ENCODE measurements around the gene MRAP.
"Not testable (repeated sequence)": the region's sequence is repeated elsewhere in the genome, so short reads cannot be mapped to it uniquely, and the experiment has no call there.

The MRAP gene

DNA sequence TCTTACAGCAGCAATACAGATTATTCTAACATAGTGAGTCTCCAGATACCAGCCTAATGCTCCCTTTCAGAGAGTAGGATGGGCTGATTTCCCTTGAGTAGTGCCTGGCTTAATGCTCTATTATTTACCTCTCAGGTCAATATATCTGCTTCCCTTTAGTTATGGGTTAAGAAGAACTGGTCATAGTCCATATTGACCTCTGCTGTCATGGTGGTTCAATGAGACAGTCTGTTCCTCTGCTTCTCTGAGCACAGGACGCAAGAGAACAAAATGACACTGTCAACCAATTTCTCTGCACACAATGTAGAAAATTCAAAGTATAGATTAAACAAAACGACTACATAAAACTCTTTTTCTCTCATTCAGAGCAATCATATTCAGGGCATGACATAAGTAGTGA lies 2.9 kb downstream of the MRAP start:
- no peak for DNase-seq

DNA sequence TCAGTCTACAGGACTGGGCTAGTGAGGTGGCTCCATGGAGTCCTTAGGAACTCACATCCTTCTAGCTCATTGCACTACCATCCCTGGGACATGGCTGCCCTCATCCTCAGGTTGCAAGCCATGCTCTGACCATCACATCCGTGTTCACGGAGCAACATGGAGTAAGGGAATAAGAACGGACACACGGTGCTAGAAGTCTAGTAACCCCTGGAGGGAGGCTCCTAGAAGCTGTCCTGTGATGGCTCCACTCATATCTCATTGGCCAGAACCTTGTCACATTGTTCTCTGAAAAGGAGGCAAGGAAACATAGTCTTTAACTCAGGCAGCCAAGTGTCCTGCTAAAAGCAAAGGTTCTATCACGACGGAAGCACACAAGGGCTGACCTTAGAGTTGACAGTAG lies 3.9 kb downstream of the MRAP start:
- no peak for DNase-seq

DNA sequence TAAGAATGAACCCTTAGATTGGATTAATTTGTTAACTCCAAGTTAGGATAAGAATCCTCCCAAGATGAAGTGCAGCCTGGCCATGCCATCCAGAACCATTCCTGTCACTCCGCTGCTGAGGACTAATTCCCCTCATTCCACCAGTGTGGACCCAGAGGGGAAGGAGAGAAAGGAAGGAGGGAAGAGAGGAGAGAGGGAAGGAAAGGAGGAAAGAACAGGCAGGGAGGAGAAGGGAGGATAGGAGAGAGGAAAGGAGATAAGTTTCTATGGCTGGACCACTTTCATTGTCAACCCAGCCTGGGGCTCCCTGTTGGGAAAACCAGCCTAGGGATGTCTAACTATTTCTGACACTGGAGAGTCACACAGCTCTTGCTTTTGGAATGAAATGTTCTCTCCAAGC lies 4.7 kb downstream of the MRAP start:
- DNase-seq, result no peak

DNA sequence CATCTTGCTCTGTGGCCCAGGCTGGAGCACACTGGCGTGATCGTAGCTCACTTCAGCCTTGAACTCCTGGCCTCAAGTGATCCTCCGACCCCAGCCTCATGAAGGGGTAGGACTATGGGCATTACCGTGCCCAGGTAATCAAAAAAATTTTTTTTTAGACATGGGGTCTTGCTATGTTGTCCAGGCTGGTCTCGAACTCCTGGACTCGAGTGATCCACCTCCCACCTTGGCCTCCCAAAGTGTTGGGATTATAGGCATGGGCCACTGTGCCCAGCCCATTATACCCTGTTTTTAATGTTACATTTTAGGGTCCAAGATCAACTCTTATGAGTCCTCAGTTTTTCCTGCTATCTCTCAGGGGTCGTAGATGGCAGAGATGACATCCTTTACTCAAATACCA lies 6.3 kb downstream of the MRAP start:
- no peak for DNase-seq

DNA sequence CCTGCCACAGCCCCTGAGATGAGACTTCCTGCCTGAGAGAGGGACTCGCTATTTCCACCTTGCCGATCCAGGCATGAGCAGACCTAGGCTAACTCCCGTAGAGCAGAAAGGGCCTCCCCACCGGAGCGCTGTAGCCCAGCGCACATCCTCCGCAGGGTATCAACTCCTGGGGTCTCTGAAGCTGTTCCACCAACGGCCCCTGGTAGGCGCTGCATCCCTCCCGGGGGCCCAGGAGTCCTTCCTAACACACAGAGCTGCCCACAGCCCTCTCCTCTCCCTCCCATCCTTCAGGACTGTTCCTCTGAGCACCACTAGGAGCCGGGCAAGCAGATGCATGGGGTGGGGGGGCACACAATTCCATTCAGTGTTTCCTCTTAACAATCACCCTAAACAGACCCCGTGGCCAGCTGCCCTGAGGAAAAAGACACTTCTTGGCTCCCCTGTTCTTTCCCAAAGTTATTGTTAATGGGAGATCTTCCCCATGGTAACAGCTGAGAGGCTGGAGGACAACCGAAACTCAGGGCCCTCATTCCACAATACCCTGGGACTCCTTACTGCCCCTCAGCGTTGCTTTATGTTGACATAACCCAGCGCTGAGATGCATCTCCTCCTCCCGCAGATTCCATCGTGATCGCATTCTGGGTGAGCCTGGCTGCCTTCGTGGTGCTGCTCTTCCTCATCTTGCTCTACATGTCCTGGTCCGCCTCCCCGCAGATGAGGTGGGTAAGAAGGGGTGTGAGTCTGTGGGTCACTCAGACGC lies 7.5 kb downstream of the MRAP start:
- no peak for DNase-seq

DNA sequence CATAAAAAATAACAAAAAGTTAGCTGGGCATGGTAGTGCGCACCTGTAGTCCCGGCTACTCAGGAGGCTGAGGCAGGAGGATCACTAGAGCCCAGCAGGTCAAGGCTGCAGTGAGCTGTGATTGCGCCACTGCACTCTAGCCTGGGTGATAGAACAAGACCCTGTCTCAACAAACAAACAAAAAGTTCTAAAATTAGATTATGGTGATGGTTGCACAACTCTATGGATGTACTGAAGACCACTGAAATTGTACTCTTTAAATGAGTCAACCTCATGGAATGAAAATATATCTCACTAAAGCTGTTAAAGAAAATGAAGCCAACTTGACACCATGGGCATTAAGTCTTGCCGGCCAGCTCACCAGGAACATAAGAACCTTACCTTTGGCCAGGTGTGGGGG lies 9.1 kb downstream of the MRAP start:
- no peak for DNase-seq

DNA sequence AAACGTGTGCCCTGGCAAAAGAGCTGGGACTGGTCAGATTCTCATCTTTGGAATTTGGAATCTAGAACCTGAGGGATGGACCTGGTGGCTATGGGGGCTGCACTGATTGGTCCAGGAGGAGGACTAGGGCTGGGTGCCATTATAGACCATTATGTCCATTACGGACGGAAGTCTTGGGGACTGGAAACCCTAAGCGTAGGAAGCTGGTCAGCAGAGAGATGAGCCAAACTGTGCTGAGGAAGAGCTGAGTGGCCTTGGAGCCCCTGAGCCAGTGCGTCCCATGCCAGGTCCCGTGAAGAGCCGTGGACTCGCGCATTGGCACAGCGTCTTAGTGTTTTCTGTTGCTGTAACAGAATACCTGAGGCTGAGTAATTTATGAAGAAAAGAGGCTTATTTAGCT lies 10.0 kb downstream of the MRAP start:
- no peak for DNase-seq

DNA sequence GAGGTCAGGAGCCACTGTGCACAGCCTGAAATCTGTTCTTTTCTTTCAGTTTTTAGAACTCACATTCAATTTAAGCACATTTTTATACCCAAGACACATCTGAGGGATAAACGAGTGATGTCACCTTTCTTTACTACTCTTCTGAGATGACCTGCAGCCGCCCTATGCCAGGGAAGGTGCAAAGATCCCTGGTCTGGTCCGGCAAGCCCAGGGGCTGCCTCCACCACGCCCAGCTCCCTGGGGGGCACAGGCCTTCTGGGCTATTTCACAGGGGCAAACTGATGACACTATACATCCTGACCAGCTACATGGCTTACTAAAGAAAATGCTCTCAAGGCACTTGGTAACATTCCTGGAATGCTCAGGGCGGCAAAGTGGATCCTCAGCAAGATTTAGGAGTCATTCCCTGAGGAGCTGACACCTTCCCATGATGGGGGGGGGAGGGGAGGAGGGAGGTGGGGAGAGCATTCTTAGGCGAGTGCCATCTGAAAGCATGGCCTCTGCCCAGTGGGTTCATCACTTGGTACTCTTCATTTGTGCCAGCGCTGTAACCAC lies 11.3 kb downstream of the MRAP start:
- DNase-seq, result no peak

DNA sequence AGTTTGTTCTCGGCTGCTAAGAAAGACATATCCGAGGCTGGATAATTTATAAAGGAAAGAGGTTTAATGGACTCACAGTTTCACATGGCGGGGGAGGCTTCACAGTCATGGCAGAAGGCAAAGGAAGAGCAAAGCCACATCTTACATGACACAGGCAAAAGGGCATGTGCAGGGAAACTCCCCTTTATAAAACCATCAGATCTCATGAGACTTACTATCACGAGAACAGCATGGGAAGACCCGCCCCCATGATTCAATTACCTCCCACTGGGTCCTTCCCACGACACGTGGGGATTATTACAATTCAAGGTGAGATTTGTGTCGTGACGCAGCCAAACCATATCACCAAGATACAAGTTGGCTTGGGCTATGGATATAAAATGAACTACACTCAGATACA lies 12.3 kb downstream of the MRAP start:
- not testable (repeated sequence) for DNase-seq

DNA sequence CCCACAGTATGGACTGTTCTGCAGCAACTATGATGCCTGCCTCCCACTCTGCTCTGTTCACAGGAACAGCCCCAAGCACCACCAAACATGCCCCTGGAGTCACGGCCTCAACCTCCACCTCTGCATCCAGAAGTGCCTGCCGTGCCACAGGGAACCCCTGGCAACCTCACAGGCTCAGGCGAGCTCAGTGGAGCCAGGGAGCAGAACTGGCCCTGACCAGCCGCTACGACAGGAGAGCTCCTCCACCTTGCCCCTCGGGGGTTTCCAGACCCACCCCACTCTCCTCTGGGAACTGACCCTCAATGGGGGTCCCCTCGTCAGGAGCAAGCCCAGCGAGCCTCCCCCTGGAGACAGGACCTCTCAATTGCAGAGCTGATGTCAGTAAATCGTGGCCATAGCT lies 13.0 kb downstream of the MRAP start:
- DNase-seq, result no peak

DNA sequence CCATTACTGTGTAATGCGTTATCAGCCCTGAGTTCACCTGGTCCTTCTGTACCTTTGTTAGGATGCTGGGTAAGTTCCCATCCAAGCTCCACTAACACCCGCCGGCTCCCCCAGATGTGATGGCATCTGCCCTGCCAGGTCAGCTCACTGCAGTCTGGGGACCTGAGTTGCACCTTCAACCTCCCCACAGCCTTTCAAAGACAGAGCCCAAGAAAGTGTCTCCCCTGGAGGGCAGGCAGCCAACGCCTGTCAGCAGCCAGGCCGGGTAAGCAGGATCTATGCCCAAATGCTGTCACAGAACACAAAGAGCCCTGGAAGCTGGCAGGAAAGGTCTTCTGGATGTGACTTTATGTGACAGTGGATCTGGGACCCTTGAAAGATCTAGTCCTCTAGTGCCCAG lies 13.7 kb downstream of the MRAP start:
- DNase-seq, result no peak

DNA sequence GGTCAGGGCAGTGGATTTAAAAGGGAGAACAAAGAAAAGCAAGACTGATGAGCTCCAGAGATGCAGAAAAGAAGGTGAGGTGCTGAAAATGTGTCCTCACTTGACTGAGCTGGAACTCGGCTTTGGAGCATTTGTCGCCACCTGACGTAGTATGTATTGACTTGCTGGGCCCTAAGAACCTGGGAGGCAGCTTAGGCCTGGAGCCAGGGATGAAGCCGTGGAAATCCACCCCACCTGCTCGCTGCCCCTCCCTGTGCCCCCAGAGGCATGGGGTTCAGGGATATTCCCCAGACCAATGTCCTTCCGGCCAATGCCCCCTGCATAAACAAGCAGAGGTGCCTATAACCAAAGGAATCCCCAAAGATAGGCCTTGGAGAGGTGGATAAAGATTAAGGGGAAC lies 14.3 kb downstream of the MRAP start:
- DNase-seq, result no peak

DNA sequence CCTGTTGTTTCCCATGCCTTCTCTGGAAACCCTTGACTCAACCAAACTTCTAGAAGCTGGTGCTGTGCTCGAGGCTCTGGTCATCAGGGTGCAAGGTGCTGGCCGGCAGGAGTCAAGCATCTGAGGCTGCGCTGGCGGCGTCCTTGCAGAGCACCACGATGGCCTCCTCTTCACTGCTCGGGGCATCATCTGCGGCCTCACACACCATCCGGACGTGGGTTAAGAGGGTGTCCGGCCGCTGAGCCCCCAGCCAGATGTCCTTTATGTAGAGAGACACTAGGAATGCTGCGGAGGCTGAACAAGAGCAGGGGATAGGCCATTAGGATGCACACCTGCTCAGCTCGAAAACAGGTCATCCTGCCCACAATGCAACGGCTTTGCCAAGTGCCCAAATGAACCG lies 16.2 kb downstream of the MRAP start:
- no peak for DNase-seq

DNA sequence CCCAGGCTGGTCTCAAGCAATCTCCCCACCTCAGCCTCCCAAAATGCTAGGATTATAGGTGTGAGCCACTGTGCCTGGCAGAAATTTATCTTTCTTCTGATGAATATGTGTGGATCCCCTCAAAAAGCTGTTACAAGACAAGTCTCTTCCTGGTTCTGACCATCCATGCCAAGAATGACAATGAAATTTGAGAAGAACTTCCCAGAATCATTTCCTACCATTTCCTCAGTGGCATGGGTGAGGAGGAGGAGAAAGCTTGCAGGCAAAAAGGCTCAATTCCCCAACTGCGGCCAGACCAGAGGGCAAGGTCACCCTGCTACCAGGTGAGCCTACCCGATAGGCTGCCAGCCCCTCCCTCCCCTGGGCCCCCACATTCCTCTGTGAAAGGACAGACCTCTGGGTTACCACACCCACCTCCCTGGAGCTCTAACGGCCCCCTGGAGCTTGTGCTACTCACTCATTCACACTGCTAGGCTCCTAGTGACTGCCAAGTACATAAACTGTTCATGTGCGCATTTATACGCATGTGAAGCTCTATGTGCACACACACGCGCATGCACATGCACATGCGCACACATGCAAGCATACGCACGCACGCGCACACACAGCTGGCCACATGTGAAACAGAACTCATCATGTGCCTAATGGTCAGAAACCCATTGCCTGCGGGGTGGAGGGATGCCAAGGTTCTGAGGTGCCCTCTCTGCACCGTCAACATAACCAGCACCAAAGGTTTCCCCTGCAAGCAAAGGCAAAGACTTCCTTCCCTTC lies 17.0 kb downstream of the MRAP start:
- no peak for DNase-seq

DNA sequence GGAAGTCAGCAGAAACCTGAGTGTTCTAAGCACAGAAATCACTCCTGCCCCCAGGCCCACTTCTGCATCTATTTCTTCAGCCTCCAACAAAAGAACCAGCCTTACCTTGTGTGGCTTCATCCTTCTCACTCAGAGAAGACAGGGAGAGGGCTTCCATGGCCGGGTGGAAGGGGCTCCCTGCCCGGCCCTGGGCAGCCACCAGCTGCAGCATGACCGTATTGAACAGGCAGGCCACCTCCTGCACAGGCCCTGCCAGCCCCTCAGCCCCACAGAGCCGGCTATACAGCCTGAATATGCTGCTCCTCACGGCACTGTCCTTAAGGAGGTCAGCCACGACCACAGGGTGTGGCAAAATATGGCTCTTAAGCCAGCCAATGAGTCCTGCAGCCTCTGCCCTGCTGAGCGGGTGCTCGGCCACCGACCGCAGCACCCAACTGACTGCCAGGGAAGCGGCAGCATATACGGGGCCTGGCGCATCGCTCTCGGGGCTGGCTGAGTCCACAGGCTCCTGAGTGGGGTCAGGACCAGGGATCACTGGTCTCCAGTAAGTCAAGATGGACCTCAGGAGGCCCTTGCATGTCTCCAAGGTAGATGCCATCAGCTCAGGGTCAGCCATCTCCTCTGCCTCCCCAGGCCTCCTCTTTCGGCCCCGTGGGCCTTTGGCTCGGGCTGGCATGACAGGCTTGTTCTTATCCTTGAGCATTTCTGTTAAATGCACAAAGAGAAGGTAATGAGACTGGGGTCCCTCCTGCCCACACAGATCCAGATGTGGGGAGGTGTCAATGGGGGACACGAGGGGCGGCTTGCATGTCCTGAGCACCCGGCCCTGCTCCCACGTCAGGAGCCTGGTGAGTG lies 17.9 kb downstream of the MRAP start:
- no peak for DNase-seq

DNA sequence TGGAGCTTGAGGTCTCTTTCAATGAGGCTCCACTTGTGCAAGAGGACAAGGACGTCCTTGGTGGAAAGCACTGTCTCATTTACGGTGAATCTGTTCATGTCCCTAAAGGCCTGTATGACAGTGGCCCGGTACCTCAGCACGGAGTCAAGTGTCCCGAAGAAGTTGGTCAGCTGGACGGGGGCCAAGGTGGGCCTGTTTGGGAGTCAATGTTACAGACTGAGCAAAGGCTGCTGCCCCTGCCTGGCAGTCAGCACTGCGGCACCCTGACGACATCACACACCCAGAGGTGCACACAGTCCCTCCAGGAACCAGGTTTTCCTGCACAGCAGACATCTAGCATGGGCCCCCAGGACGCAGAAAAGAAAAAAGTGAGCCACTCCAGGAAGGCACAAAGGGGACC lies 19.1 kb downstream of the MRAP start:
- DNase-seq, result no peak

DNA sequence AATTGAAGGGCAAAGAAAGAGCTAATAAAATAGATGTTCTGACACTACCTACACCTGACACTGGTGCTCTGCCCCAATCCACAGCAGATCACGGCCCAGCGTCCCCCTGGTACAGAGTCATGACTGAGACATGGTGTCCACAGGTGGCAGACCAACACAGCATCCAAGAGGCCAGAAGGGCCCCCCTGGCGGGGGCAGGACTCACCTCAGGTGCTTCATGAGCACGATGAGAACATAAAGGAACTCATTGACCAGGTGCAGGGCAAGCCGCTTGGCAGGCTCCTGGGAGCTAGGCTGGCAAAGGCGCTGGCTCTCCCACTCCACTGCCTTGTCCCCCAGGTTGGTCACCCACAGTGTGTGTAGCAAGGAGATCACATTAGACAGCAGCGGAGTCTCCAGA lies 20.4 kb downstream of the MRAP start:
- DNase-seq, result no peak

DNA sequence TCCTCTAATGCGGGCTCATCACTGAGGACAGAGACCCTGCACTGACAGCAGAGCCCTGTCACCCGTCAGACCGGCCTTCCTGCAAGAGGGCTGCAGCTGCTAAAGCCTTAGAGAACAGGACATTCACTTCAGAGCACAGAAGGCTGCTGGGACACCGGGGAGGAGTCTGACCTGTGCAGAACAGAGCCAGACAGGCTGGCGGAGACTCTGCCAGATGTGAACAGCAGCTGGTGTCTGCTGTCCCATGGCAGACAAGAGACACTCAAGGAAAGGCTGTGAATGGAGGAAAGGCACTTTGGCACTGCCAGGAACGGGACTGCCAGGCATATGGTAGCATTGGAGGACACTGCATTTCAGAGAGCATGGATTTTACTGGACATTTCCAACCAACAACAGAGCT lies 21.4 kb downstream of the MRAP start:
- DNase-seq, result no peak

DNA sequence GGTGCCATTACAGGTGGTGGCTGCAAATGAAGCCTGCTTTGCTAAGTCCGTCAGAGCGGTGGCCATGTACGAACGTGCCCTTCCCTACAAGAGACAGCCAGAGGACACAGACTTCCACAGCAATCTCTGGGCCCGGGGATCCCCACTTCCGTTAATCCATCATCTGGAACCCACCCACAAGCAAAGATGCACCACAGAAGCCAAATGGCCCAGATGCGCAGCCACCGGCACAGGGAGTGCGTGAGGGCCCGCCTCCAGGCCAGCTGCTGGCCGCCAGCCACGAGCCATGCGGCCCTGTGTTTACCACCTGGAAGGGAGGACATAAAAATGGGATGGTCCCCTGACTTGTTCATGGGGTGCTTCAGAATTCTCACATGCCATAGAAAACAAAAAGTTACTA lies 22.1 kb downstream of the MRAP start:
- no peak for DNase-seq

DNA sequence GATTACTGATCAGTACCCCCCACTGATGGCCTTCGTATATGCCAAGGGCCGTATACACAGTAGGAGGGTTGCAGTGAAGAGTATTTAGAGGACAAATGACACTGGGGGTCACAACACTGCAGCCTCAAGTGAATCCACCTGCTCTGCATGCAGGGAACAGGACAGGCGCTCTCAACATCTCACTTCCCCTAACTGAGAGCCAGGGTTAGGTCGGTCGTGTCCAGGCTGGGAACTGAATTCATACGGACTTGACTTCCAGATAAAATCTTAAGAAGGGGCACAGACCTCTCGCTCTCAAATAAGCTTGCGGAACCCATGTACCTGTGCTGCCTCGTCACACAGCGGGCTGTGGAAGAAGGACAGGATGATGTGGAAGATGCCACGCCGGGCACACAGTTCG lies 22.8 kb downstream of the MRAP start:
- DNase-seq, result no peak

DNA sequence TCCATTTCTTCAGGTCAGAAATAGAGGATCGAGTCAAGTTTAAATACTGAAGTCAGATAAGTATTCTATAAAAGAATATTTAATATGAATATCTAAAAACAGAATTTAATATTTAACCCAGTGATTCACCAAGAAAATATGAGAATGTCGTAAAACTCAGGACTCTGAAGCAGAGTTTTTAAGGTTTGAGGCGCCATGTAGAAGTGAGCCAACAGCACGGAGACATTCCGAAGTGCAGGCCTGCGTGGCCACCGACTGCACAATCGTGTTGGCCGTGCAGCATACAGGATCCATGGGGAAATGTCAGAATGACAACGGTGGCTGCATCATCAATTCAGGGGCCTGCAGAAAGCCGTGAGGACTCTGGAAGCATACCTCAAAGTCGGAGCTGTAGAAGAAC lies 23.4 kb downstream of the MRAP start:
- DNase-seq, result no peak

DNA sequence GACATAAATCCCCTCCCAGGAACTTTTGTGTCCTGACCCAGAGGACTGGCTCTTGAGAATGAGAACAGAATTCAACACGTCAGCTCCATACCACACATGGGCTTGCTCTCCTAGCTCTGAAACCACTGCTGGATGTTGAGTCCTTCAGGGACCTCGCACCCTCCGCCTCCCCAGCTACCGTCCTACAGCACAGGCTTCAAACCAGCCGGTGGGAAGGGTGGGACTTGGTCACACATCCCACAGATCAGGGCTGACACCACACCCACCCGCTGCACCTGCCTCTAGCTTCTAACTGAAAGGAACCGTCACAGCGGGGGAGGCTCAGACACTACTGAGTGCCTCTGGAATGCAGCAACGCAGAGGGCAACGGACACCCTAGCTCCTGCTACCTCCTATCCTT lies 24.0 kb downstream of the MRAP start:
- DNase-seq, result no peak

DNA sequence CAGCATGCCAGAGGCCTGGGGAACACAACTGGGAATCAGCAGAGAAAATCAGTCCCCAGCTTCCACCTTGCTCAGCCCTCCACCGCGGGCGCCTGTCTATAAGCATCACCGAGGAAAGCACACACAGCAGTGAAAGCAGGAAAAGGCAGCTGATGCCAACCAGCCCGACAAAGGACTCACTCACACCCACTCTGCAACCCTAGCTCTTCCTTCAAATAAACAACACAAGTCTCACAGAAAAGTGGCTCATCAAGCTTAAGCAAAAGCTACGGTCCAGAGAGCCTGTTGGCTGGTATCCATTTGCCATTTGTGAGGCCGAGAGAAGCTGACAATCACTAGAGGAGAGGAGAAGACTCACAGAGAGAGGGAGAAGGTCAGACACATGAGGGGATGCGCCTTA lies 27.1 kb downstream of the MRAP start:
- DNase-seq, result no peak

DNA sequence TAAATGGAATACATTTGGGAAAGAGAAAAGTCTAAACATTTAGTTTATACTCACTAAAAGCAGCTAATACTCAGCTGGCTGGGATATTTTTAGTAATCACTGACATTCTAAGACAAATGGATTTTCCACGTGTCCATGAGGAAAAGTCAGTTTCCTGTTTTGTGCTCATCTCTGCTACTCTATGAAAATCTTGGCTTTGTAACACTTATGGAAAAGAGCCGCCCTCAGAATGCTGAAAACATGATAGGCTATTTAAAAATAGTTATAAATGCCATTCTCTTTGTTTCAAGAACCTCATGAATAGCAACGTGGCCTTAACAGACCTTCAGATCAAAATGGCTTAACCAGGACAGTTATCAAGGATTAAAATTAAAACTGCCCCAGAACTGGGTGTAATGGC lies 29.9 kb downstream of the MRAP start:
- no peak for DNase-seq
